GM18508 (cell line): Measurements from ENCODE around the gene PSMB8.

Source experiments
- ATAC-seq: cut with Tn5 transposase; IDR thresholded peaks from one replicate; pipeline ENCODE4 v1.9.1; 2021; ENCODE audit warnings: moderate number of reproducible peaks; ENCODE audit not compliant: insufficient read depth, unreplicated experiment

PSMB8 gene

DNA sequence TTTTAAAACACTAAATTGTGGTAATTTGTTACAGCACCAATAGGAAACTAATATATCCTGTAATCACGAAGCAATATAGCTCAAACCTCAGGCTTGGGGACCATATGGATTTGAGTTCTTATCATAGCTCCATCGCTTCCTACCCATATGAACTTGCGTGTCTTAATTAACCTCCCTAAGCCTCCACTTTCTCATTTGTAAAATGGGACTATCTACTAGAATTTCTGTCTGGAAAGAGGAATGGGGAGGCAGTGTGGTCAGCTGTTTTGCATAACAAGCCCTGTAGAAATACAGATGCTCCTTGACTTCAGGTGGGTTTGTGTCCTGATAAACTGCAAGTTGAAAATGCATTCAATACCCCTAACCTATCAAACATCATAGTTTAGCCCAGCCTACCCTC lies 44.1 kb downstream of the PSMB8 start:
- no peak for ATAC-seq

DNA sequence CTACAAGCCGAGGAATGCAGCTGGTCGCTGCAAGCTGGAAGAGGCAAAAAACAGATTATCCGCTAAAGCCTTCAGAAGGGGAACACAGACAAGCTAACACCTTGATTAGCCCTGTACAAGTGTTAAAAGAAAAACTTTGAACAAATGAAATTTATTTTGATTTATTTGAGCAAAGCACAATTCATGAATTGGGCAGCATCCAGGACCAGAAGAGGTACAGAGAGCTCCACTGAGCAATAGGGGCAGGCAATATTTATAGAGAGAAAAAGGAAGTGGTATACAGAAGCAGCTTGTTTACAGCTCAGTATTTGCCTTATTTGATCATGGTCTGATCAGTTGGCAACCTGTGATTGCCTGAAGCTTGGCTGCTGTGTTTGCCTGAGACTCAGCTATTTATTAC lies 44.7 kb downstream of the PSMB8 start:
- ATAC-seq = no peak

DNA sequence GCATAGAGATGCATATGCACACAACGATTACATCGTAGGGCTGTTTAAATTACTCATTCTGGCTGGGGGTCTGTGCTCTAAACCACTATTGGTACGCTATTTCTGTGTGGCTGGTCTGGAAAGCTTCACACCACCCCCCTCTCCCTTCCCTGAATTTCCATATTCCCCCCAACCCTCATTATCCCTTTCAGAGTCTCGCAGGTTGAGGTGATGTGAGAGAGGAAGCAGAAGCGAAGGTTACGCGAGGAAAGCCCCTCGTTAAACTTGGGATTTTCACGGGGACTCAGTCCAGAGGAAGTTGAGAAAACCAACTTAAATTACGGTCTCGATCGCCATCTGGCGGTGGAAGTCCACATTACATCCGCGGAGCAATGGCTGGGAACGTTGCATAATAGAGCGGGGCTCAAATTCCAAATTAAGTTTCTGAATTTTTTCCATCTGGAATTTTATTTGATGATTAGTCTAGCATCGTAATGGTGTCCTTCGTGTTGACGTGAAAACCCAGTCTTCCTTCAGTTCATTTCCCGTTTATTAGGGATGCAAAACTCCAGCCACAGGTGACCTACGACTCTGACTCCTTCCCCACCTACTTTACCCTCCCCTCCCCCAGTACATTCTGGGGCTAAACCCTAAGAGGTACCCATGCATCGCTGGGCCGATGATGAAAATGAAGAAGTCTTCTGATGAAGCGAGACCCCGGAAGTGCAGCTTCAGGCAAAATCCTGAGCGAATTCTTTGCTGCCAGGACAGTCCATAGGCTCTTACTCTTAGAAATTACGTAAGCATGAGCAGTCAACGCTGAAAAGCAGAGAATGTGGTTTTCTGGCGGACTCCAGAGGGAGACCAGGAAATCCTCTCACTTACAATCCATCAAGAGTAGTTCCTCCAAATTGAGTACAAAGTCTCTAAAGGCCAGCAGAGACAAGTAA lies 46.7 kb downstream of the PSMB8 start:
- no peak for ATAC-seq

DNA sequence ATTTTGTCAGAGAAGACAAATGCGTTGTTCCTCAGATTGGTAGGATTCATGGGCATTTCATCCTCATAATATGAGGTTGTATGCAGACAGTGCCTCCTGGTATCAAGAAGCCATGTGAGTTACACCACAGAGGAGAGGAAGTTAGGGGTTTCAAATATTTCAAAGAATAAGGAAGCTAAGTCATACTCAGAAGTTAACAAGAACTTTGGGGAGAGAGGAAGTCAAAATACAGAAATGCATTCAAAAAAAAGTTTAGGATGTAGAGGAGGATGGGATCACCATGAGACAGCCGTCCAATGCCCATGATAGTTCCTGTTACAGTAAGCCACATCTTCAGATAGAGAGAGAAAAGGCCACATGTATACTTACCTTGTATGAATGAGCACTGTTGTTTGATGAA lies 49.3 kb downstream of the PSMB8 start:
- no peak for ATAC-seq

DNA sequence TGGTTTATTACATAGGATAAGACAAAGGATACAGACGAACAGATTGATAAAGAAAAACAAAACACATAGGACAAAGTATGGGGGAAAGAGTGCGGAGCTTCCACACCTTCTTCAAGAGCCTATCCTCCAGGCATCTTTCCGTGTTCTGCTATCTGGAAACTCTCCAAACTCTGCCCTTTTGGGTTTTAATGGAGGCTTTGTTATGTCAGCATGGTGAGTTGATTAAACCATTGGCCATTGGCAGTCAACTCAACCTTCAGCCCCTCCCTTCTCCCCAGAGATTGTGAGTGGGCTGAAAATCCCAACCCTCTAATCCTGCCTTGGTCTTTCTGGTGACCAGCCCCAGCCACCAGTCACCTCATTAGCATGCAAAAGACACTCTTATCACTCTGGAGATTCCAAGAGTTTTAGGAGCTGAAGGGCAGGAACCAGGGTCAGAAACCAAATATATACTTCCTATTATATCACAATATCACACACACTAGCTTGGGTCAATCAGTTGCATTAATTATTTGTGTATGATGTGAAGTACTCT lies 50.9 kb downstream of the PSMB8 start:
- ATAC-seq = no peak
